Activated CD4-positive, alpha-beta T cell treated with anti-CD3 and anti-CD28 coated beads, Interleukin-2, amount 10 ng/mL, durations not matched to agents 24 days and 14 days (primary cell): ENCODE measurements around the gene CTIF. TPM values are rescaled to one million over a fixed set of nuclear protein-coding genes. Genes with fewer than 3 reads are reported as not detected.
"Not testable (repeated sequence)": the region's sequence is repeated elsewhere in the genome, so short reads cannot be mapped to it uniquely, and the experiment has no call there.

Experiments
- DNase-seq: peaks from one replicate; pipeline ENCODE4 v3.0.0; 2022
- H3K27ac Mint-ChIP-seq: one replicate; pipeline ENCODE4 v1.8.0; 2022; ENCODE audit warnings: mild to moderate bottlenecking, mixed read lengths
- H3K27me3 Mint-ChIP-seq: one replicate; pipeline ENCODE4 v1.8.0; 2022; ENCODE audit warnings: mixed read lengths
- H3K36me3 Mint-ChIP-seq: one replicate; pipeline ENCODE4 v1.8.0; 2022; ENCODE audit warnings: low read depth, mild to moderate bottlenecking, mixed read lengths
- H3K4me1 Mint-ChIP-seq: one replicate; pipeline ENCODE4 v1.8.0; 2021; ENCODE audit warnings: mixed read lengths
- H3K4me3 Mint-ChIP-seq: one replicate; pipeline ENCODE4 v1.8.0; 2022; ENCODE audit warnings: mild to moderate bottlenecking, moderate library complexity, mixed read lengths
- H3K9me3 Mint-ChIP-seq: one replicate; pipeline ENCODE4 v1.8.0; 2021; ENCODE audit warnings: mixed read lengths
- intact Hi-C: fragments of 100-400 bp; cut with micrococcal nuclease; formaldehyde crosslinking; loops from one replicate; pipeline ENCODE4 v1.15.1; 2023
- total RNA-seq: library from RNA; stranded (reverse); gene quantifications from 2 replicates; pipeline ENCODE4 v1.2.3, GENCODE V29; 2022

CTIF gene
- 6.5 and 9.5 TPM in 2 replicates for total RNA-seq

DNA sequence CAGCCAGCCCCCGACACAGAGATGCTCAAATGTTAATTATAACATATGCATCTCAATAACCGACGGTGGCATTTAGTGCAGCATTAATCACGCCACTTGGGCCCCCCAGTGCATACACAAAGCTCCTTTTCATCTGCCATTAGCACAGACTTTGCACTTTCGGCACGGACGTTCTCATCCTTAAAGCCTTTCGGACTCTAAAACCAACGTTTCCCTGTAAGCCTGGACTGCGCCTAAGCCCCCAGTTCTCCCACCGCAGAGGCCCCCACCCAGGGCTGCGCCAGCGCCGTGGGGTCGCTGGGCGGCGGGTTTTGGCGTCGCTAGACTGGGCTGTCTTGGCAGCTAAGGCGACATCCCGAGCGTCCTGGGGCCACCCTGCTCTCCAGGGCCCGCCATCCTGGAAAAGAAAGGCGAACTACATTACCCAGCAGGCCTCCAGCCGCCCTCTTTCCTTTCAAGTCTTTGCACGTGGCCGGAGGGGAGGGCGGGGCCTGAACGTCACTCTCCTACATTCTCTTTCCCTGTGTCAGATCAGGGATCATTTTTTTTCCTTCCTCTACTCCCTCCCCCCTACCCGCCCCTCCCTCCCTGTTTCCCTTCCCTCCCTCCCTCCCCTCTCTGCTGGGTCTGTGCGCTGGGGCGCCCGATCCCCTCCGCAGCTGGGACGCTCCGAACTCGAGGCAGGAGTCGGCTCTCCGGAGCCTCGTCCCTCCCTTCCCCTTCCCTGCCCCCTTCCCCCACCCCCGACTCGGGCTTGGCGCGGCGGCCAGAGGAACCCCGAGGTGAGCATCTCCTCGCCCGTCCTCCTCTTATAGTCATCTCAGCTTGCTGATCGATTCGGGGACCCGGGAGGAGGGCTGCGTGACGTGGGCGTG is at the start of gene CTIF:
Gene CTIF (plus strand): TSS at position 501 of the 875 bp plus-strand sequence. CDS start 80,535 bp downstream, outside the sequence.
- peak within 1 kb of the TSS; percentile 72 for H3K27ac Mint-ChIP-seq
- peak; percentile 91 for DNase-seq
- H3K4me3 Mint-ChIP-seq = peak within 1 kb of the TSS; percentile 84
- H3K9me3 Mint-ChIP-seq = no peaks in the 10 kb centered on the region
- intact Hi-C loops = no loop called here
- peaks cover 23% of the 10 kb centered on the region for H3K27me3 Mint-ChIP-seq
- H3K36me3 Mint-ChIP-seq = no peaks in the 10 kb centered on the region
- peaks cover 14% of the 10 kb centered on the region for H3K4me1 Mint-ChIP-seq

DNA sequence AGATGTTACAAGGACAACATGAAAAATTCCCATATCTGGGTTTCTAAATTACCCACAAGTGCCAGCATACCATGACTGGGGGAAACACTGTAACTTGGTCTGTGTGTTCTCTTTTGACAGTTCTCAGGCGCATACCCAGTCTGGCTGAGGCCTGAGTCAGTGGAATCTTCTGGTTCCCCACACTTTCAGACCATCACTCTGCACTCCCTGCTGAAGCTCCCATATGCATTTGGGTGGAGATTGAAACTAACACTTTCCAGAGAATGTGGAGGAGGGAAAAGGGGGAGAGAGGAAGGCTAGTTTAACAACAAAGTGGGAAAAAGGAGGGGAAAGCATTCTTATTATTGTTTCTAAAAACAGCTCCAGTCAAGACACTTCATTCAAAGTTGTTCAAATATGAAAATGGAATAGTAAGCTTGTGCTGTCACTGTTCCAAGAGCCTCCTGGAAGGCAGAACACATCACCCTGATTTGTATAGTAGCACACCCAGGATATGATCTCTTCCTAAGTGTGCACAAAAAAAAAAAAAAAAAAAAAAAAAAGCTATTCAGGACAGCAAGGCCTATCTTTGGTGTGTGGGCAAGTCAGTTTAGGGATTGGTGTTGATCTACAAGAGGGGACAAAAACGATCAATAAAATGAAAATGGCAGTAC is 48.1 kb upstream of the CTIF start:
- Mint-ChIP-seq H3K4me3 (no peak overlapping the region), H3K9me3 (no peaks in the 10 kb centered on the region), H3K36me3 (no peaks in the 10 kb centered on the region), H3K27ac (no peak overlapping the region), H3K4me1 (no peaks in the 10 kb centered on the region), H3K27me3 (peaks cover 12% of the 10 kb centered on the region)
- no peak for DNase-seq
- intact Hi-C loops = no loop called here

DNA sequence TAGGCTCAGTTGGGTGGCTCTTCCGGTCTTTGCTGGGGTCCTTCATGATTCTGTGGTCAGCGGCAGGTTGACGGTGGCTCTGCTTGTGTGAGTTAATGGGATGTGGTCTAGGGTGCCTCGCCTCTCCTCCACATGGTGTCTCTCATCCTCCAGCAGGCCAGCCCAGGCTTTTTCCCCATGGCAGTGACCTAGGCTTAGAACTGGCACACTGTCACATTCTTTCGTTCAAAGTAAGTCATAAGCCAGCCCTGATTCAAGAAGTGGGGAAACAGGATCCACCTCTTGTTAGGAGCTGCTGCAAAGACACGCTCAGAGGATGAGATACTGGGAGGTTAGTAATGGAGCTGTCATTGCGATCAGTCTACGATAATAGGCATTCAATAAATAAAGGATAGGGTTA is 46.0 kb upstream of the CTIF start:
- DNase-seq = no peak
- intact Hi-C loops = no loop called here
- Mint-ChIP-seq H3K9me3 (peaks cover 2% of the 10 kb centered on the region), H3K36me3 (no peaks in the 10 kb centered on the region), H3K27me3 (peaks cover 15% of the 10 kb centered on the region), H3K4me3 (no peak overlapping the region), H3K4me1 (no peaks in the 10 kb centered on the region), H3K27ac (no peak overlapping the region)

DNA sequence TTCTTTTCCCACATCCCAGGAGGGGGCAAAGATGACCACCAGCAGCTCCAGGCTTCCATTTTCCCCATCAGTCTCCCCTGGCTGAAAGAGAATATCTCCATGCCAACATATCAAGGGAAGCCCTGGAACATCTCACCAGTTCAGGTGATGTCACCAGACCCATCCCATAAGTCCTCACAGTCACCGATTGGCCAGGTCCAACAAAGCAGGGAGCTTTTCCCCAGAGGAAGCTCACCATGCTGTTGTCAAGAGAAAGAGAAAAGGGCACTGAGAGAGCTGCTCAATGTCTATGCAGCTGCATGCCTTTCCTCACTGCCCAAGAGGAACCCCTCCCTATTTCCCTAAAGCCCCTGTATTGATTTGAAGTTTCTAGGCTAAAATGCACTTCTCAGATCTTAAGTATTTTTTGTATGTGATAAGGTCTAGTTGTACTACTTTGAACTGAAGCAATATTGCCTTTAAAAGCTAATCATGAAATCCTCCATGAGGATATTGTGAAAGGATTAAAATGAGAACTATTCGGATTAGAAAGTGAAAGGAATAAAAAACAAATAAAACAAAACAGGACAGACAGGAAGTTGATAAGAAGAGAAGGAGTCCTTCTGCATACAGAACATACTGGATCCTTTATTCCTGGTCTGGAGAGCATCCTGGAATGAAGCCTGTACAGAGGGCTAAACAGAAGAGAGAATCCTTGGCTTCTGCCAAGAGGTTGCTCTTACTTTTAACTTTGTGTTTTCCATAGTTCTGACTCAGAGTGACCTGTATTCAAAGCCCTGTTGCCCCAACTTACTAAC is 45.2 kb upstream of the CTIF start:
- peaks cover 7% of the 10 kb centered on the region for H3K9me3 Mint-ChIP-seq
- DNase-seq = no peak
- H3K27me3 Mint-ChIP-seq = peaks cover 21% of the 10 kb centered on the region
- intact Hi-C loops = no loop called here
- no peaks in the 10 kb centered on the region for H3K4me1 Mint-ChIP-seq
- no peaks in the 10 kb centered on the region for H3K36me3 Mint-ChIP-seq
- H3K4me3 Mint-ChIP-seq = no peak overlapping the region
- H3K27ac Mint-ChIP-seq = no peak overlapping the region

DNA sequence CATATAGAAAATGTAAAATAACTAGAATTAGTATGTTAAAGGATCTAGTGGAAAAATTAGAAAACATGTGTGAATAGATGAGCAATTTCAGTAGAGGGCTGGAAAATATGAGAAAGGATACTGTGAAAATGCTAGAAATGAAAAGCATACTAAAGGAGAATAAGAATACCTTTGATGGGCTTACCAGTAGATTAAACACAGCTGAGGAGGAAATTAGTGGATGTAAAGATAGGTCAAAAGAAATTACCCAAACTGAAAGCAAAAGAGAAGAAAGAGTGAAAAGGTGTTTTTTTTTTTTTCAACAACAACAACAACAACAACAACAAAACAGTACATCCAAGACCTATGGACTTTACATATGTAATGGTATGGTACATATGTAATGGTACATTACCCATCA is 41.0 kb upstream of the CTIF start:
- H3K36me3 Mint-ChIP-seq = no peaks in the 10 kb centered on the region

DNA sequence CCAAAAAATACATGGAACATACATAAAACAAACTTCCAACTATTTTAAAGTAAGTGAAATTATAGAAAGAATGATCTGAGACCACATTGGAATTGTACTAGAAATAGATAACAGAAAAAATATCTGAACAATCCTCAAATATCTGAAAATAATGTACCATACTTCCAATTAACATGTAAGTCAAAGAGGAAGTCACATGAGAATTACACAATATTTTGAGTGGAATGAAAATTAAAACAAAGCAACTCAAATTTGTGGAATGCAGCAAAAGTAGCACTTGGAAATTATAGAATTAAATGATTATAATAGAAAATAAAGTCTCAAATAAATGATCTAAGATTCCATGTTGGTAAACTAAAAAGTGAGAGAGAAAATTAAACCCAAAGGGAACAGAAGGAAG is 38.3 kb upstream of the CTIF start:
- Mint-ChIP-seq H3K27me3 (peaks cover 40% of the 10 kb centered on the region), H3K27ac (no peak overlapping the region), H3K4me1 (no peaks in the 10 kb centered on the region), H3K9me3 (peaks cover 10% of the 10 kb centered on the region), H3K36me3 (no peaks in the 10 kb centered on the region), H3K4me3 (no peak overlapping the region)
- no peak for DNase-seq
- intact Hi-C loops = no loop called here

More for the DNA sequence above, 41.0 kb upstream of the CTIF start:
- Mint-ChIP-seq H3K27me3 (peaks cover 31% of the 10 kb centered on the region), H3K4me3 (no peak overlapping the region), H3K9me3 (peaks cover 7% of the 10 kb centered on the region), H3K27ac (no peak overlapping the region), H3K4me1 (no peaks in the 10 kb centered on the region)
- no peak for DNase-seq
- intact Hi-C loops = no loop called here

DNA sequence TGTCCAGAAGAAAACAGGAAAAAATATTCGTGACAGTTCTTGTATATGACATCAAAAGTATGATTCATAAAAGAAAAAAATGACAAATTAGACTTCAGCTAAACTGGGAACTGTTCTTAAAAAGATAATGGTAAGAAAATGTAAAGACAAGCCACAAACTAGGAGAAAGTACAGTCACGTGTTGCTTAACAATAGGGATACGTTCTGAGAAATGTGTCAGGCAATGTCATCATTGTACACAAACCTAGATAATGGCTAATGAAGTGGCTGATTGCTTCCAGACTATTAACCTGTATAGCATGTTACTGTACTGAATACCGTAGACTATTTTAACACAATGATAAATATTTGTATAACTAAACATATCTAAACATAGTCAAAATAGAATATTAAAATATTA is 35.9 kb upstream of the CTIF start:
- Mint-ChIP-seq H3K27me3 (peaks cover 42% of the 10 kb centered on the region), H3K36me3 (no peaks in the 10 kb centered on the region), H3K27ac (no peak overlapping the region), H3K4me1 (no peaks in the 10 kb centered on the region), H3K9me3 (peaks cover 25% of the 10 kb centered on the region), H3K4me3 (no peak overlapping the region)
- intact Hi-C loops = no loop called here
- no peak for DNase-seq

DNA sequence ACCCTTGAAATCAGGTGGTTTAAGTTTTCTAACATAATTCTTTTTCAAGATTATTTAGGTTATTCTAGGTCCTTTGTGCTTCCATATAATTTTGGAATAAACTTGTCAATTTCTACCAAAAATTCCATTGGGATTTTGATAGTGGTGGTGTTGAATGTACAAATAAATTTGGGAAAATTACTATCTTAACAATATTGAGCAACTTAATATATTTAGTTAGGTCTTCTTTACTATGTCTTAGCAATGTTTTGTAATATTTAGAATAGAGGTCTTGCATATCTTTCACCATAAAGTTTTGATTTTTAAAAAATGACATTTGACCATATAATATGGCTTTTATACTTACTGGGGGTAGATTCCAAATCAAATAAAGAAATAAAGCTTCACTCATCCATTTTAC is 34.0 kb upstream of the CTIF start:
- Mint-ChIP-seq H3K36me3 (no peaks in the 10 kb centered on the region), H3K4me1 (no peaks in the 10 kb centered on the region), H3K27me3 (peaks cover 31% of the 10 kb centered on the region), H3K27ac (no peak overlapping the region), H3K9me3 (peaks cover 30% of the 10 kb centered on the region), H3K4me3 (no peak overlapping the region)
- no peak for DNase-seq
- intact Hi-C loops = no loop called here

DNA sequence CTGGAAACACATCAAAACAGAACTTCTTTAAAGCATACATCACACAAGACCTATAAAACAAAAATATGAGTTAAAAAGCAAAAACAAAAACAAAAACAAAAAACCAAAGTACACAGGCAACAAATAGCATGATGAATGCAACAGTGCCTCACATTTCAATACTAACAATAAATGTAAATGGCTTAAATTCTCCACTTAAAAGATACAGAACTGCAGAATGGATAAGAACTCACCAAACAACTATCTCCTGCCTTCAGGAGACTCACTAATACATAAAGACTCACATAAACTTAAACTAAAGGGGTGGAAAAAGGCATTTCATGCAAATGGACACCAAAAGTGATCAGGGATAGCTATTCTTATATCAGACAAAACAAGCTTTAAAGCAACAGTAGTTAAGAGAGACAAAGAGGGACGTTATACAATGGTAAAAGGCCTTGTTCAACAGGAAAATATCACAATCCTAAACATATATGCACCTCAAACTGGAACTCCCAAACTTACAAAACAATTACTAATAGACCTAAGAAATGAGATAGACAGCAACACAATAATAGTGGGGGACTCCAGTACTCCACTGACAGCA is 31.8 kb upstream of the CTIF start:
- intact Hi-C loops, H3K27ac Mint-ChIP-seq, DNase-seq, H3K4me3 Mint-ChIP-seq, H3K4me1 Mint-ChIP-seq, H3K36me3 Mint-ChIP-seq: not testable (repeated sequence)
- H3K9me3 Mint-ChIP-seq = peaks cover 30% of the 10 kb centered on the region
- peaks cover 23% of the 10 kb centered on the region for H3K27me3 Mint-ChIP-seq

DNA sequence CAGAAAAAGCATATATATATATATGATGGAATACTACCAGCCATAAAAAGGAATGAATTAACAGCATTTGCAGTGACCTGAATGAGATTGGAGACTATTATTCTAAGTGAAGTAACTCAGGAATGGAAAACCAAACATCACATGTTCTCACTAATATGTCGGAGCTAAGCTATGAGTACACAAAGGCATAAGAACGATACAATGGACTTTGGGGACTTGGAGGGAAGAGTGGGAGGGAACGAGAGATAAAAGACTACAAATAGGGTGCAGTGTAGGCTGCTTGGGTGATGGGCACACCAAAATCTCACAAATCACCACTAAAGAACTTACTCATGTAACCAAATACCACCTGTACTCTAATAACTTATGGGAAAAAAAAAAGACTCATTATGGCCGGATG is 26.3 kb upstream of the CTIF start:
- intact Hi-C loops, H3K27me3 Mint-ChIP-seq, DNase-seq, H3K27ac Mint-ChIP-seq, H3K4me1 Mint-ChIP-seq, H3K36me3 Mint-ChIP-seq, H3K4me3 Mint-ChIP-seq: not testable (repeated sequence)
- H3K9me3 Mint-ChIP-seq = peaks cover 11% of the 10 kb centered on the region

DNA sequence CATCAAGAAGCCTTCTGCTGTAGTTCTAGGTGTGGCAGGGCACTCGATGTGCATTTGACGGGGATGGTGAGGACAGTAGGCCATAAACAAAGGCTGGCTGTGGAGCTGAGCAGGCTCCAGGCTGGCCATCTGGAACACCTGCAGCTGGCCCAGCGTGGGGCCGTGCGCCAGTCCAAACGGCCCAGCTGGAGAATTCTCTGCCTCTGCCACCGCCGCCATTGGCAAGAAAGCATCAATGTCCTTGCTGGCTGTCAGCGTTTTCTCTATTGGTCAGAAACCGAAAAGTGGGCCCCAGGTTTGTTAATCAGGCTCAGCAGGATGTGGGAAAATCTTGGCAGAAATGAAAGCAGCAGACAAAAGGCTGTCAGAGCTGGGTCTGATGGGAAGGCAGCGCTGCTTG is 24.0 kb upstream of the CTIF start:
- Mint-ChIP-seq H3K27me3 (peaks cover 8% of the 10 kb centered on the region), H3K27ac (no peak overlapping the region)

DNA sequence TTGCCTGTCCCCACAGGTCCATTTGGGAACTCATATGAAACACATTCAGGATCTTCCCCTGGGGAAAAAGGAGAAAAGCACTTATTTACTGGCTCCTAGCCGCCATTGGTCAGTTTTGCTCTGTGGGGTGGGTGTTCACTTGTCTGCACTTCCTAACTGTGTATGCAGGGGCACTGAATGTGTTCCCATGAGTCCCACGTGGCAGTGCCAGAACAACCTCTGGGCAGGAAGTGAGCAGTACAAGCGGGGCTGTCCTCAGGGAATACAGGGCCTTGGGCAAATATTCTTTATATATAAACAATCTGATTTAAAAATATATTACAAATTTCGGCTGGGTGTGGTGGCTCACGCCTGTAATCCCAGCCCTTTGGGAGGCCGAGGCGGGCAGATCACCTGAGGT is 21.8 kb upstream of the CTIF start:
- Mint-ChIP-seq H3K9me3 (no peaks in the 10 kb centered on the region), H3K27me3 (peaks cover 14% of the 10 kb centered on the region), H3K36me3 (no peaks in the 10 kb centered on the region), H3K4me1 (no peaks in the 10 kb centered on the region), H3K27ac (no peak overlapping the region), H3K4me3 (no peak overlapping the region)
- peak; percentile 32 for DNase-seq
- intact Hi-C loops = no loop called here

More for the DNA sequence above, 24.0 kb upstream of the CTIF start:
- H3K4me3 Mint-ChIP-seq = no peak overlapping the region
- intact Hi-C loops = no loop called here
- H3K4me1 Mint-ChIP-seq = no peaks in the 10 kb centered on the region
- H3K36me3 Mint-ChIP-seq = no peaks in the 10 kb centered on the region
- H3K9me3 Mint-ChIP-seq = no peaks in the 10 kb centered on the region
- DNase-seq = peak; percentile 30

DNA sequence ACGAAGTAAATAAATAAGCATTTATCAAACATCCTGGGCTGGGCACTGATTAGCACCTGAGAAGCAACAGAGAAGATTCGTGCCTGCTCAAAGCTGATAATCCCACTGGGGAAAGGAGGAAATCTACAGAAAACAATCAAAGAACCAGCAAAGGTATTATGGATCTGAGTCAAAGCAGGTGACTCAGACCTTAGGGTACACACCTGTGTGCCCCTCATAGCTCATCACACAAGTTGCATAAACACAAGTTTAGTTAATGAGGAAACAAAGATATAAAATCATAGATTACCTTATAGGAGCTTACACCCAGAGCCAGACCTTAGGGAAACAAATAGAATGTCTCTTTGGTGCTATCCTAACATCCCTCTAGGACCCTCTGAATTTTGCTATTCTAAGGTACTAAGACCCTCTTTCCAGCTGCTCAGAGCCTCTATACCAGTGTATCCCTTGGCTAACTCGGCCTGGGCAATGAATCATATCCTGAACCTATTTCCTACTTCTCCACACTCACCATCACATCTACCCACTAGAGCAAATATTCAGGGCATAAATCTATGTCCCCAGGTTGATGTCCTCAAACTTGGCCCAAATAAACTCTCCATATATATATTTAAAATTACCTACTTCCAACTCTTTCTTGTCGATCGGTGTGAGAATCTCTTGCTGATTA is 19.3 kb upstream of the CTIF start:
- Mint-ChIP-seq H3K36me3 (no peaks in the 10 kb centered on the region), H3K27ac (no peak overlapping the region), H3K4me3 (no peak overlapping the region)

More for the DNA sequence above, 19.3 kb upstream of the CTIF start:
- DNase-seq = peak; percentile 20
- peaks cover 17% of the 10 kb centered on the region for H3K27me3 Mint-ChIP-seq
- H3K4me1 Mint-ChIP-seq = no peaks in the 10 kb centered on the region
- no peaks in the 10 kb centered on the region for H3K9me3 Mint-ChIP-seq
- intact Hi-C loops = no loop called here
